Measurements from ENCODE around the gene TAS1R3.

TAS1R3 gene

DNA sequence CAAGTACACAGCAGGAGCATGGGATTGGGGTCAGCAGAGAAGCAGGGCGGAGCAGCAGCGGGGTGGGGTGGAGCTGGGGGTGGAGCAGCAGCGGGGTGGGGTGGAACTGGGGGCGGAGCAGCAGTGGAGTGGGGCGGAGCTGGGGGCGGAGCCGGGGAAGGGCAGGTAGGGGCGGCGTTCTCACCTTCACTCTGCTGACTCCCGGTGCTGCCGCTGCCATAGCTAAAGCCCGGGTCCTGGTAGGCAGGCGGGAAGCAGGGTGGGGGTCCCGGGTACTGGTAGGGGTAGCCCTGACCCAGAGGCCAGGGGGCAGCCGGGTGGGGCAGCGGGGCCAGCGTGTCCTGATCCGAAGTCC is 6.7 kb downstream of the TAS1R3 start (continued):
- TF ChIP-seq, protein P1, sequence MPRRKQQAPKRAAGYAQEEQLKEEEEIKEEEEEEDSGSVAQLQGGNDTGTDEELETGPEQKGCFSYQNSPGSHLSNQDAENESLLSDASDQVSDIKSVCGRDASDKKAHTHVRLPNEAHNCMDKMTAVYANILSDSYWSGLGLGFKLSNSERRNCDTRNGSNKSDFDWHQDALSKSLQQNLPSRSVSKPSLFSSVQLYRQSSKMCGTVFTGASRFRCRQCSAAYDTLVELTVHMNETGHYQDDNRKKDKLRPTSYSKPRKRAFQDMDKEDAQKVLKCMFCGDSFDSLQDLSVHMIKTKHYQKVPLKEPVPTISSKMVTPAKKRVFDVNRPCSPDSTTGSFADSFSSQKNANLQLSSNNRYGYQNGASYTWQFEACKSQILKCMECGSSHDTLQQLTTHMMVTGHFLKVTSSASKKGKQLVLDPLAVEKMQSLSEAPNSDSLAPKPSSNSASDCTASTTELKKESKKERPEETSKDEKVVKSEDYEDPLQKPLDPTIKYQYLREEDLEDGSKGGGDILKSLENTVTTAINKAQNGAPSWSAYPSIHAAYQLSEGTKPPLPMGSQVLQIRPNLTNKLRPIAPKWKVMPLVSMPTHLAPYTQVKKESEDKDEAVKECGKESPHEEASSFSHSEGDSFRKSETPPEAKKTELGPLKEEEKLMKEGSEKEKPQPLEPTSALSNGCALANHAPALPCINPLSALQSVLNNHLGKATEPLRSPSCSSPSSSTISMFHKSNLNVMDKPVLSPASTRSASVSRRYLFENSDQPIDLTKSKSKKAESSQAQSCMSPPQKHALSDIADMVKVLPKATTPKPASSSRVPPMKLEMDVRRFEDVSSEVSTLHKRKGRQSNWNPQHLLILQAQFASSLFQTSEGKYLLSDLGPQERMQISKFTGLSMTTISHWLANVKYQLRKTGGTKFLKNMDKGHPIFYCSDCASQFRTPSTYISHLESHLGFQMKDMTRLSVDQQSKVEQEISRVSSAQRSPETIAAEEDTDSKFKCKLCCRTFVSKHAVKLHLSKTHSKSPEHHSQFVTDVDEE (CRISPR knock-in tag; IDR thresholded peaks at IDR 0.05), result no peak

DNA sequence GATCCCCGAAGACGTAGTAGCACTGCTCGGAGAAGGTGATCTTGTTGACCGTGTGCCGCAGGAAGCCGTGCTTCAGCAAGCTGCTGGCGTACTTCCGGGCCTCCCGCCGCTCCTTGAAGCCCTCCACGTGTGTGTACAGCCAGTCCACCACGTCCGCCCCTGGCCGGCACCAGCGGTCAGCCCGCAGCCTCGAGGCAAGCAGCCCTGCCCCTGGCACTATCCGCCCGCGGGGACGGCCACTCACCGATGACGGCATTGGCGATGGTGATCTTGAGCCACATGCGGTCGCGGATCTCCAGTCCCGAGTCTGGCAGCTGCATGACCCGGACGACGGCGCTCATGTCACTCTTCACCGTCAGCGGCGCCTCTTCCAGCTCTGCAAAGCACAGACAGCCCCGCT is 7.2 kb downstream of the TAS1R3 start:
- no peak for ATAC-seq
- TF ChIP-seq ZNF70 (CRISPR knock-in tag; IDR thresholded peaks at IDR 0.05), result no peak
- no peak for TF ChIP-seq SNAI2 (CRISPR knock-in tag; IDR thresholded peaks at IDR 0.05)
- TF ChIP-seq, protein P2, sequence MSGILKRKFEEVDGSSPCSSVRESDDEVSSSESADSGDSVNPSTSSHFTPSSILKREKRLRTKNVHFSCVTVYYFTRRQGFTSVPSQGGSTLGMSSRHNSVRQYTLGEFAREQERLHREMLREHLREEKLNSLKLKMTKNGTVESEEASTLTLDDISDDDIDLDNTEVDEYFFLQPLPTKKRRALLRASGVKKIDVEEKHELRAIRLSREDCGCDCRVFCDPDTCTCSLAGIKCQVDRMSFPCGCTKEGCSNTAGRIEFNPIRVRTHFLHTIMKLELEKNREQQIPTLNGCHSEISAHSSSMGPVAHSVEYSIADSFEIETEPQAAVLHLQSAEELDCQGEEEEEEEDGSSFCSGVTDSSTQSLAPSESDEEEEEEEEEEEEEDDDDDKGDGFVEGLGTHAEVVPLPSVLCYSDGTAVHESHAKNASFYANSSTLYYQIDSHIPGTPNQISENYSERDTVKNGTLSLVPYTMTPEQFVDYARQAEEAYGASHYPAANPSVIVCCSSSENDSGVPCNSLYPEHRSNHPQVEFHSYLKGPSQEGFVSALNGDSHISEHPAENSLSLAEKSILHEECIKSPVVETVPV (CRISPR knock-in tag; IDR thresholded peaks at IDR 0.05), result no peak
- TF ChIP-seq ISL1 (CRISPR knock-in tag; IDR thresholded peaks at IDR 0.05), result no peak
- TF ChIP-seq, protein P3, sequence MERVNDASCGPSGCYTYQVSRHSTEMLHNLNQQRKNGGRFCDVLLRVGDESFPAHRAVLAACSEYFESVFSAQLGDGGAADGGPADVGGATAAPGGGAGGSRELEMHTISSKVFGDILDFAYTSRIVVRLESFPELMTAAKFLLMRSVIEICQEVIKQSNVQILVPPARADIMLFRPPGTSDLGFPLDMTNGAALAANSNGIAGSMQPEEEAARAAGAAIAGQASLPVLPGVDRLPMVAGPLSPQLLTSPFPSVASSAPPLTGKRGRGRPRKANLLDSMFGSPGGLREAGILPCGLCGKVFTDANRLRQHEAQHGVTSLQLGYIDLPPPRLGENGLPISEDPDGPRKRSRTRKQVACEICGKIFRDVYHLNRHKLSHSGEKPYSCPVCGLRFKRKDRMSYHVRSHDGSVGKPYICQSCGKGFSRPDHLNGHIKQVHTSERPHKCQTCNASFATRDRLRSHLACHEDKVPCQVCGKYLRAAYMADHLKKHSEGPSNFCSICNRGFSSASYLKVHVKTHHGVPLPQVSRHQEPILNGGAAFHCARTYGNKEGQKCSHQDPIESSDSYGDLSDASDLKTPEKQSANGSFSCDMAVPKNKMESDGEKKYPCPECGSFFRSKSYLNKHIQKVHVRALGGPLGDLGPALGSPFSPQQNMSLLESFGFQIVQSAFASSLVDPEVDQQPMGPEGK (CRISPR knock-in tag; IDR thresholded peaks at IDR 0.05; ENCODE audit: borderline replicate concordance), result no peak
- TF ChIP-seq CSDC2 (CRISPR knock-in tag; IDR thresholded peaks at IDR 0.05), result no peak
- TF ChIP-seq ZNF8 (CRISPR knock-in tag; IDR thresholded peaks at IDR 0.05), result no peak
- no peak for TF ChIP-seq GLIS3 (CRISPR knock-in tag; IDR thresholded peaks at IDR 0.05)
- TF ChIP-seq BACH2 (CRISPR knock-in tag; IDR thresholded peaks at IDR 0.05; ENCODE audit: borderline replicate concordance), result no peak
- TF ChIP-seq TCF4 (CRISPR knock-in tag; IDR thresholded peaks at IDR 0.05; ENCODE audit: borderline replicate concordance), result no peak
- TF ChIP-seq, protein P4, sequence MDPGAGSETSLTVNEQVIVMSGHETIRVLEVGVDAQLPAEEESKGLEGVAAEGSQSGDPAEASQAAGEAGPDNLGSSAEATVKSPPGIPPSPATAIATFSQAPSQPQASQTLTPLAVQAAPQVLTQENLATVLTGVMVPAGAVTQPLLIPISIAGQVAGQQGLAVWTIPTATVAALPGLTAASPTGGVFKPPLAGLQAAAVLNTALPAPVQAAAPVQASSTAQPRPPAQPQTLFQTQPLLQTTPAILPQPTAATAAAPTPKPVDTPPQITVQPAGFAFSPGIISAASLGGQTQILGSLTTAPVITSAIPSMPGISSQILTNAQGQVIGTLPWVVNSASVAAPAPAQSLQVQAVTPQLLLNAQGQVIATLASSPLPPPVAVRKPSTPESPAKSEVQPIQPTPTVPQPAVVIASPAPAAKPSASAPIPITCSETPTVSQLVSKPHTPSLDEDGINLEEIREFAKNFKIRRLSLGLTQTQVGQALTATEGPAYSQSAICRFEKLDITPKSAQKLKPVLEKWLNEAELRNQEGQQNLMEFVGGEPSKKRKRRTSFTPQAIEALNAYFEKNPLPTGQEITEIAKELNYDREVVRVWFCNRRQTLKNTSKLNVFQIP (CRISPR knock-in tag; IDR thresholded peaks at IDR 0.05; ENCODE audit: borderline replicate concordance, low read depth), result no peak
- TF ChIP-seq RARB (CRISPR knock-in tag; IDR thresholded peaks at IDR 0.05), result no peak
- no peak for TF ChIP-seq ZFP3 (CRISPR knock-in tag; IDR thresholded peaks at IDR 0.05)
- no peak for TF ChIP-seq ZC3H10 (CRISPR knock-in tag; IDR thresholded peaks at IDR 0.05)
- no peak for TF ChIP-seq PPARA (CRISPR knock-in tag; IDR thresholded peaks at IDR 0.05; ENCODE audit: borderline replicate concordance)

DNA sequence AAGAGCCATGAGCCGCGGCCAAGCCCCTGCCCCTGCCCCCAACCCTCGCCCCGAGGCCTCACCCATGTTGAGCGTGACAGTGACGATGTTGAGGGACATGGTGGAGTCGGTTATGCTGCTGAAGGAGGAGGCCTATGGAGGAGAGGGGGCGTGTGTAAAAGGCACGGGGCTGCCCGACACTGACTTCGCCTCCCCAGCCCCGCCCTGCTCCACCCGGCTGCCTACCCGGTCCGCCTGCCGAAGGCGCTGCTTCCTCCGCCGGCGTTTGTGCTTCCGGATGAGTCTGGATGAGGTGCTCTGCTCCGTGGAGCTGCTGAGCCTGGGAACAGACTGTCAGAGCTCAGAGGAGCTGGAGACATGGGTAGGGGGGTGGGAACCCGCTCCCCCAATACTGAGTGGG is 9.1 kb downstream of the TAS1R3 start:
- TF ChIP-seq ZFP30 (CRISPR knock-in tag; IDR thresholded peaks at IDR 0.05) (no peak), SNAI2 (CRISPR knock-in tag; IDR thresholded peaks at IDR 0.05) (no peak), ZFP3 (CRISPR knock-in tag; IDR thresholded peaks at IDR 0.05) (no peak), ARNTL (CRISPR knock-in tag; IDR thresholded peaks at IDR 0.05; ENCODE audit: borderline replicate concordance, low read depth) (no peak), GLIS3 (CRISPR knock-in tag; IDR thresholded peaks at IDR 0.05) (no peak), BACH2 (CRISPR knock-in tag; IDR thresholded peaks at IDR 0.05; ENCODE audit: borderline replicate concordance) (no peak), ZNF8 (CRISPR knock-in tag; IDR thresholded peaks at IDR 0.05) (no peak), TCF4 (CRISPR knock-in tag; IDR thresholded peaks at IDR 0.05; ENCODE audit: borderline replicate concordance) (no peak), ZNF565 (CRISPR knock-in tag; conservative IDR thresholded peaks at IDR 0.05; ENCODE audit: low read depth) (no peak), ISL1 (CRISPR knock-in tag; IDR thresholded peaks at IDR 0.05) (no peak), ZC3H10 (CRISPR knock-in tag; IDR thresholded peaks at IDR 0.05) (no peak)
- TF ChIP-seq, protein P4 (CRISPR knock-in tag; IDR thresholded peaks at IDR 0.05; ENCODE audit: borderline replicate concordance, low read depth), result no peak
- TF ChIP-seq, protein P1 (CRISPR knock-in tag; IDR thresholded peaks at IDR 0.05), result no peak
- TF ChIP-seq, protein P5, sequence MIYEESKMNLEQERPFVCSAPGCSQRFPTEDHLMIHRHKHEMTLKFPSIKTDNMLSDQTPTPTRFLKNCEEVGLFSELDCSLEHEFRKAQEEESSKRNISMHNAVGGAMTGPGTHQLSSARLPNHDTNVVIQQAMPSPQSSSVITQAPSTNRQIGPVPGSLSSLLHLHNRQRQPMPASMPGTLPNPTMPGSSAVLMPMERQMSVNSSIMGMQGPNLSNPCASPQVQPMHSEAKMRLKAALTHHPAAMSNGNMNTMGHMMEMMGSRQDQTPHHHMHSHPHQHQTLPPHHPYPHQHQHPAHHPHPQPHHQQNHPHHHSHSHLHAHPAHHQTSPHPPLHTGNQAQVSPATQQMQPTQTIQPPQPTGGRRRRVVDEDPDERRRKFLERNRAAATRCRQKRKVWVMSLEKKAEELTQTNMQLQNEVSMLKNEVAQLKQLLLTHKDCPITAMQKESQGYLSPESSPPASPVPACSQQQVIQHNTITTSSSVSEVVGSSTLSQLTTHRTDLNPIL (CRISPR knock-in tag; IDR thresholded peaks at IDR 0.05; ENCODE audit: low read depth), result no peak
- ATAC-seq, result no peak
